Testis (tissue), 3 donors: ENCODE results near the gene KCTD18. TPM values are rescaled to one million over a fixed set of nuclear protein-coding genes. Genes with fewer than 3 reads are reported as not detected.
A peak's percentile ranks its signal among the peaks of the same experiment; 100 is the strongest.

Experiments used
- DNase-seq: peaks from one replicate; pipeline ENCODE4 v3.0.0-alpha.2; 2019
- H3K27ac ChIP-seq, 2 donors: fragments of 200-600 bp; sonication (generic); one replicate each; pipeline ENCODE4 v1.5.1; 2019
- H3K27me3 ChIP-seq: fragments of 200-600 bp; sonication (generic); one replicate; pipeline ENCODE4 v1.5.1; 2019
- H3K36me3 ChIP-seq: fragments of 200-600 bp; sonication (generic); one replicate; pipeline ENCODE4 v1.5.1; 2017; ENCODE audit warnings: low read depth; ENCODE audit errors: missing control alignments
- H3K4me1 ChIP-seq: fragments of 200-600 bp; sonication (generic); one replicate; pipeline ENCODE4 v1.5.1; 2019
- H3K4me3 ChIP-seq, 2 donors: fragments of 200-600 bp; sonication (generic); one replicate each; pipeline ENCODE4 v1.5.1; 2017 to 2019
- H3K9me3 ChIP-seq: fragments of 200-600 bp; sonication (generic); one replicate; pipeline ENCODE4 v1.5.1; 2017
- CTCF ChIP-seq, 3 experiments: fragments of 450-650 bp in 2 of 3; fragments of 200-600 bp in 1 of 3; sonication (generic) in 1 of 3; IDR thresholded peaks; one replicate each; pipeline ENCODE4 v1.5.1; 2016 to 2019; ENCODE audit warnings: antibody characterized with exemption in 3 of 3, mild to moderate bottlenecking in 2 of 3, moderate library complexity in 1 of 3
- POLR2A ChIP-seq: fragments of 450-650 bp; IDR thresholded peaks from one replicate; pipeline ENCODE4 v1.6.1; 2017; ENCODE audit warnings: antibody characterized with exemption, mild to moderate bottlenecking, moderate library complexity
- WGBS, 2 donors: methylation state at CpG; one replicate each; pipeline ENCODE4 v1.1.5; 2018; 5-methylcytosine and 5-hydroxymethylcytosine counted together
- intact Hi-C: fragments of 100-400 bp; cut with DNase I; formaldehyde crosslinking; loops from one replicate; pipeline ENCODE4 v1.15.1; 2023; ENCODE audit warnings: low total_unique reads
- polyA plus RNA-seq: library from polyadenylated mRNA; stranded (reverse); fragments of 350-450 nt; fragmentation: Illumina TruSeq; extraction: RNeasy Lipid Tissue Mini Kit (QIAGEN cat#74804); gene quantifications from one replicate; pipeline ENCODE4 v1.2.3, GENCODE V29; 2014; ENCODE audit warnings: low read depth, low replicate concordance; ENCODE audit not compliant: insufficient read depth
- total RNA-seq, 2 donors: library from RNA; depleted of rRNA; stranded (reverse); fragments of >200 nt; gene quantifications; one replicate each; pipeline ENCODE4 v1.2.3, GENCODE V29; 2016

Gene KCTD18
- total and polyA plus RNA-seq, 3 donors from 2014 or later, result 16.9 to 27.1 (median 21.4) TPM

GRCh38 chr2:200523604-200524003 is 13.7 kb upstream of the KCTD18 start:
- DNase-seq, result no peak
- no peaks in the 10 kb centered on the region for H3K36me3 ChIP-seq
- H3K9me3 ChIP-seq, result no peaks in the 10 kb centered on the region
- intact Hi-C loops, result no loop called here
- H3K4me3 ChIP-seq, result no peak overlapping the region
- peaks cover 5% of the 10 kb centered on the region for H3K4me1 ChIP-seq
- H3K27ac ChIP-seq, result no peak overlapping the region
- TF ChIP-seq POLR2A (no peak), CTCF (IDR thresholded peaks at IDR 0.05) (no peak)
- H3K27me3 ChIP-seq, result no peaks in the 10 kb centered on the region
- WGBS, 2 donors, result 71 to 77% methylated on average over 2 of the region's 2 CpGs

- Histone ChIP-seq H3K27ac (no peak overlapping the region), H3K9me3 (no peaks in the 10 kb centered on the region), H3K36me3 (no peaks in the 10 kb centered on the region), H3K4me1 (peaks cover 5% of the 10 kb centered on the region), H3K27me3 (no peaks in the 10 kb centered on the region), H3K4me3 (no peak overlapping the region)
- intact Hi-C loops, result no loop called here
- no peak for DNase-seq
- TF ChIP-seq CTCF (IDR thresholded peaks at IDR 0.05) (no peak), POLR2A (no peak)
- WGBS, 2 donors, result 74 to 90% methylated on average over 2 to 3 of the region's 3 CpGs
These were observed 13.3 kb upstream of the KCTD18 start for GRCh38 chr2:200523158-200523557.

GRCh38 chr2:200515155-200515554 is 5.3 kb upstream of the KCTD18 start:
- Histone ChIP-seq H3K9me3 (no peaks in the 10 kb centered on the region), H3K27me3 (no peaks in the 10 kb centered on the region), H3K4me1 (no peaks in the 10 kb centered on the region), H3K4me3 (no peak overlapping the region), H3K36me3 (no peaks in the 10 kb centered on the region), H3K27ac (no peak overlapping the region)
- no peak for DNase-seq
- TF ChIP-seq CTCF (IDR thresholded peaks at IDR 0.05) (no peak), POLR2A (no peak)
- WGBS, 2 donors, result 19 to 40% methylated on average over 1 of the region's 1 CpG
- intact Hi-C loops, result no loop called here

GRCh38 chr2:200509235-200509611 is 645 bp downstream of the KCTD18 start:
- TF ChIP-seq POLR2A (no peak), CTCF (IDR thresholded peaks at IDR 0.05) (no peak)
- peaks cover 8% of the 10 kb centered on the region for H3K4me1 ChIP-seq
- H3K9me3 ChIP-seq, result no peaks in the 10 kb centered on the region
- H3K36me3 ChIP-seq, result no peaks in the 10 kb centered on the region
- intact Hi-C loops, result no loop called here
- WGBS, 2 donors, result 17 to 23% methylated on average over 6 to 8 of the region's 8 CpGs
- peak overlapping the region; percentile 34 to 83 for H3K27ac ChIP-seq
- H3K27me3 ChIP-seq, result no peaks in the 10 kb centered on the region
- no peak for DNase-seq
- peak overlapping the region; percentile 74 to 86 for H3K4me3 ChIP-seq

GRCh38 chr2:200507179-200507578 is 2.7 kb downstream of the KCTD18 start:
- no peaks in the 10 kb centered on the region for H3K9me3 ChIP-seq
- no peak overlapping the region for H3K4me3 ChIP-seq
- TF ChIP-seq CTCF (IDR thresholded peaks at IDR 0.05), result no peak
- TF ChIP-seq POLR2A, result no peak
- no peak overlapping the region for H3K27ac ChIP-seq
- no peak for DNase-seq
- no peaks in the 10 kb centered on the region for H3K36me3 ChIP-seq
- H3K27me3 ChIP-seq, result no peaks in the 10 kb centered on the region
- intact Hi-C loops, result no loop called here
- WGBS, 2 donors, result 75 to 88% methylated on average over 2 of the region's 2 CpGs
- peaks cover 8% of the 10 kb centered on the region for H3K4me1 ChIP-seq
